Pancreas (tissue), 10 donors: ENCODE measurements around the gene CDK4. TPM values are rescaled to one million over a fixed set of nuclear protein-coding genes. Genes with fewer than 3 reads are reported as not detected.

Experiments used
- ATAC-seq, 4 donors: fragments of 200-7000 bp; cut with Tn5 transposase; one replicate each; pipeline versions ENCODE4 v1.8.0 to v1.9.1; 2020; ENCODE audit warnings: mild to moderate bottlenecking in 4 of 4, moderate library complexity in 4 of 4
- DNase-seq, 6 donors: peaks; one replicate each; pipeline ENCODE4 v3.0.0-alpha.2; 2020
- FAIRE-seq: peaks from 2 replicates; lab custom pipeline; 2012; peaks lifted over from hg19 to GRCh38; lab: Jason Lieb, UNC
- H3K27ac ChIP-seq, 4 donors: fragments of 200-600 bp; sonication (generic); 1 replicate in 3 of 4; 2 replicates in 1 of 4; pipeline versions ENCODE4 v1.5.0 to v1.8.0; 2020
- H3K27me3 ChIP-seq, 4 donors: fragments of 200-600 bp; one replicate each; pipeline ENCODE4 v1.8.0; 2021
- H3K36me3 ChIP-seq, 3 donors: fragments of 200-600 bp; sonication (generic) in 1 of 3; one replicate each; pipeline versions ENCODE4 v1.5.0 to v1.8.0; 2020 to 2021
- H3K4me1 ChIP-seq, 3 donors: fragments of 200-600 bp; one replicate each; pipeline ENCODE4 v1.8.0; 2021
- H3K4me3 ChIP-seq, 4 donors: fragments of 200-600 bp; sonication (generic) in 2 of 4; one replicate each; pipeline versions ENCODE4 v1.5.0 to v1.8.0; 2020 to 2021
- H3K9me3 ChIP-seq, 4 donors: fragments of 200-600 bp; one replicate each; pipeline ENCODE4 v1.8.0; 2021
- CTCF ChIP-seq, 4 donors: fragments of 200-600 bp; sonication (generic) in 3 of 4; IDR thresholded peaks; one replicate each; pipeline versions ENCODE4 v1.5.0 to v1.8.0; 2021; ENCODE audit warnings: antibody characterized with exemption in 4 of 4
- WGBS, 2 donors: extraction: QIAGEN DNeasy Blood & Tissue Kit; methylation state at CpG; one replicate each; pipeline ENCODE4 v1.1.7; 2013; 5-methylcytosine and 5-hydroxymethylcytosine counted together
- intact Hi-C, 3 donors: fragments of 100-400 bp; cut with DNase I; formaldehyde crosslinking; loops; one replicate each; pipeline versions ENCODE4 v1.11.1 to v1.14.2; 2022
- polyA plus RNA-seq, 2 donors: library from polyadenylated mRNA; stranded (reverse); fragments of 200-250 nt; gene quantifications; one replicate each; pipeline ENCODE4 v1.2.3, GENCODE V29; 2013
- total RNA-seq, 6 donors: library from RNA; stranded (reverse); fragmentation: NEBNext Ultra II Directional in 4 of 6; extraction: Animal tissue kit (Norgen Biotek cat#: 25700) in 4 of 6; gene quantifications; one replicate each; pipeline versions ENCODE4 v1.2.1 to v1.2.4, GENCODE V29; 2021 to 2023
- donor health status: healthy with polysubstance abuse.
- donor health status: DM: no; HTN: no; CAD: no; lungs with moderate emphysema.
- donor health status: DM: no; HTN: no; CAD: no.
- donor health status: control.
- donor health status: control.
- donor health status: Bipolar disorder and iron deficiency.
- donor health status: DM: yes; HTN: yes; CAD: no.
- donor health status: DM: no; HTN: no; CAD: no.
- donor health status: DM: no; HTN: no; CAD: no.
- donor health status: DM: yes; HTN: yes; CAD: no.

CDK4 gene
- total and polyA plus RNA-seq, 8 donors = 26.7 to 48.5 (median 40.3) TPM

GRCh38 chr12:57762463-57762862 lies 10.4 kb upstream of the CDK4 start:
- WGBS, 2 donors = 89 to 95% methylated on average over 2 of the region's 2 CpGs
- Histone ChIP-seq H3K27ac (no peak overlapping the region), H3K4me3 (no peak overlapping the region), H3K4me1 (peaks cover 6 to 8% (median 8%) of the 10 kb centered on the region in 3 donors), H3K27me3 (no peaks in the 10 kb centered on the region), H3K36me3 (no peaks in the 10 kb centered on the region), H3K9me3 (no peaks in the 10 kb centered on the region)
- no peak for TF ChIP-seq CTCF (IDR thresholded peaks at IDR 0.05)
- ATAC-seq (no peak), FAIRE-seq (no peak), DNase-seq (no peak)
- intact Hi-C loops = no loop called here

- 91 to 98% methylated on average over 4 of the region's 4 CpGs for WGBS, 2 donors
- no peak overlapping the region for H3K4me3 ChIP-seq
- ATAC-seq = no peak
- H3K9me3 ChIP-seq = no peaks in the 10 kb centered on the region
- no peaks in the 10 kb centered on the region for H3K27me3 ChIP-seq
- DNase-seq = no peak
- no peak overlapping the region for H3K27ac ChIP-seq
- H3K4me1 ChIP-seq = peaks cover 3 to 6% (median 5%) of the 10 kb centered on the region in 3 donors
- no peak for TF ChIP-seq CTCF (IDR thresholded peaks at IDR 0.05)
- no peaks in the 10 kb centered on the region for H3K36me3 ChIP-seq
- intact Hi-C loops = no loop called here
- FAIRE-seq = no peak
Measured at GRCh38 chr12:57761391-57761998, 9.4 kb upstream of the CDK4 start.

- TF ChIP-seq CTCF (IDR thresholded peaks at IDR 0.05) = no peak
Measured at GRCh38 chr12:57760347-57760982, 8.4 kb upstream of the CDK4 start.

GRCh38 chr12:57759360-57759980 lies 7.4 kb upstream of the CDK4 start:
- peak; percentile 17 to 39 (median 28) for TF ChIP-seq CTCF (IDR thresholded peaks at IDR 0.05)
- H3K27ac ChIP-seq = no peak overlapping the region
- ATAC-seq (peak in 3 of 4 donors; percentile 33 to 42 (median 40)), FAIRE-seq (no peak), DNase-seq (peak in 2 of 6 donors; percentile 21 to 54)
- WGBS, 2 donors = 15 to 16% methylated on average over 3 of the region's 3 CpGs
- no peak overlapping the region for H3K4me3 ChIP-seq
- no peaks in the 10 kb centered on the region for H3K27me3 ChIP-seq
- H3K36me3 ChIP-seq = no peaks in the 10 kb centered on the region
- H3K4me1 ChIP-seq = peaks cover 0 to 6% (median 5%) of the 10 kb centered on the region in 3 donors
- intact Hi-C loops = no loop called here
- no peaks in the 10 kb centered on the region for H3K9me3 ChIP-seq

More at GRCh38 chr12:57760347-57760982, 8.4 kb upstream of the CDK4 start:
- DNase-seq = no peak
- H3K27ac ChIP-seq = no peak overlapping the region
- H3K4me1 ChIP-seq = peaks cover 0 to 6% (median 5%) of the 10 kb centered on the region in 3 donors
- 79 to 91% methylated on average over 3 of the region's 3 CpGs for WGBS, 2 donors
- H3K36me3 ChIP-seq = no peaks in the 10 kb centered on the region
- no peaks in the 10 kb centered on the region for H3K9me3 ChIP-seq
- intact Hi-C loops = no loop called here
- FAIRE-seq = no peak
- H3K4me3 ChIP-seq = no peak overlapping the region
- ATAC-seq = no peak
- no peaks in the 10 kb centered on the region for H3K27me3 ChIP-seq
